Stimulated activated CD4-positive, alpha-beta T cell treated with anti-CD3 and anti-CD28 coated beads, Interleukin-4, amount 100 ng/mL, for 4 hours (primary cell): ENCODE data around the gene MPEG1.

Experiments used
- DNase-seq, 2 experiments: peaks; one replicate each; pipeline ENCODE4 v3.0.0-alpha.2; 2020

The MPEG1 gene

GRCh38 chr11:59187587-59187986 is 25.1 kb downstream of the MPEG1 start:
- no peak for DNase-seq

GRCh38 chr11:59187035-59187434 is 25.7 kb downstream of the MPEG1 start:
- DNase-seq, result no peak

DNA sequence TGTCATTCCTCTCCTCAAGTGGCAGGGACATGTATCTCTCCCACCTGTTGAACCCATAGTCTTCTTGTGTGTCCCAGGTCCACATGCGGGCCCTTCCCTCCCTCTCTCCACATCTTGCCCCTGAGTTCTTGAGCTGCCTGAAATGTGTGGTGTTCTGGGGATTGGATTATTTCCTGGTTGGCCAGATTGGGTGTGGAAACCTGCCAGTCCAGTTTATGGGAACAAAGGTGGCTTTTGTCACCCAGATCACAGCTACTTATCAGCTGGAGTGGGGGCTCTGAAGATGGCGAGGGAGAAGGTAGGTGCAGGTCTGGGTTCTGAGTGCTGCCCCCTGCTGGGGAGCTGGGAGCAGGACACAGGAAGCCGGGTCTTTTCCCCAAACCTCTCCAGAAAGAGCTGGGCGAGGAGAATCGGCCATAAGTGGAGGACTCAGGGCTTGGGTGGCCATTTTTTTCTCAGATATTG is 26.6 kb downstream of the MPEG1 start:
- DNase-seq, result peak; percentile 13 to 45

DNA sequence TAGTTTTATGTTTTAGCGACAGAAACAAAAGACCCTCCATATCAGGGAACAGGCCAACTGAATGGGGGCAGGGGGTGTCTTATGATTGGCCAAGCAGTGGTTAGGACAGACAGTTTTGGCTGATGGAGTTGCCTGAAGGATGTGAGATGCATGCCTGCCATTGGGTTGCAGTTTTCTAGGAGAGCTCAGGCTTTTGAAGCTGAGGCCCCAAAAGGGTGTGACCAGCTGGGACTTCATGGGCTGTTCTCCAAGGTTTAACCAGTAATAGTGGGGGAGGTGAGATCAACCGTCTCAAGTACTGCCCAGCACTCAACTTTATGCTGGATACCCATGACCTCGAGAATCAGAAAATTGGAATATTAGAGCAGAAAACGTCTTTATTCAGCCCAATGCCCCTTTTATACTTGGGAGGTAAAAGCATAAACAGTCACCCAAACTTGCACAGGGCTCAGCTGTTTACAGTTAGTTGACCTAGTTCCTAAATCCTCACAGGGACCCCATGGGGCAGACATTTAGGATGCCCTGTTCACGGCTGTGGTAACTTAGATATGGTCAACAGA is 27.3 kb downstream of the MPEG1 start:
- no peak for DNase-seq

DNA sequence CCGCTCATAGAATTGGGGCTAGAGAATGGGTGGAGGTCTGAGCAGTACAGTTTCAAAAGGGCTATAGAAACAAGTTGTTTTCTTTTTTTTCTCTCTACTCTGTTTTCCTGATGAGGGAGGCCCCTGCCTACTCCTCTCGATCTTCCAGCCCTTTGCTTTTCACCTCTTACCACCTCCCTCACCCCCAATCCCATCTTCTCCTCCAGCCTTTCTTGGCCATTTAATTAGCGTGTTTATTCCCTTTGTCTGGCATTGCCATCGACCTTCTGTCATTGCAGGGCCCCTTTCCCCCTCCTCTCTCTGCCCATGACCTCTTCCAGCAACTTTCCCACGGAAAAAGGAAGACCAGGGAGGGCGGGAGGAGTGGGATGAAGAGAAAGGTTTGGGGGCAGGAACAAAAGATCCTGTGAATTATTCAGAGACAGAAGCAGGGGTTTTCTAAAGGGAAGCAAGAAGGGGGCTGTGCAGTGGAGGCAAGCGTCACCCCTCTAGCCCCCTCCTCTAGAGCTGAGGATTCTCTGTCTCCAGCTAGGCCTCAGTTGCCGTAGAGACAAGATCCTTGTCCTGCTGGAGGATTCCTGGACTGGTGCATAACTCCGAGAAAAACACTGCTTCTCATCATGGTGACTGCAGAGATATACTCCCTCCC is 27.9 kb downstream of the MPEG1 start:
- DNase-seq, result no peak

DNA sequence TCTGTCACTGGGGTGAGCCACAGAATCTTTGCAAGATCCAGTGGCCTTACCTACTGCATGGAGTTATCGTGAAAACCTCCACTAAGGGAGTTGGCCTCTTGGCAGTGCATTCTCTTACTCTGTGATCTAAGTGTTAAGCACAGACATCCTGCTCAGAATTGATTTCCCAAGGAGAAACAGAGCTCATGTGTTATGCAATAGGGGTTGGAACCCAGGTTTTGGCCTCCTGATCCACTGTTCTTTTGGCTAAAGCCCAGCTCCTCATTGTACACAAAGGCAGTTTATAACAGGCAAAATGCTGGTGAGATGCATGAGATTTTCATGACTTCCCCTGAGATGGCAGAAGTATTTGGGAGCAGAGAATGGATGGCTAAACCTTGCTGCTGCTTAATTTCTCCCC is 29.0 kb downstream of the MPEG1 start:
- no peak for DNase-seq

DNA sequence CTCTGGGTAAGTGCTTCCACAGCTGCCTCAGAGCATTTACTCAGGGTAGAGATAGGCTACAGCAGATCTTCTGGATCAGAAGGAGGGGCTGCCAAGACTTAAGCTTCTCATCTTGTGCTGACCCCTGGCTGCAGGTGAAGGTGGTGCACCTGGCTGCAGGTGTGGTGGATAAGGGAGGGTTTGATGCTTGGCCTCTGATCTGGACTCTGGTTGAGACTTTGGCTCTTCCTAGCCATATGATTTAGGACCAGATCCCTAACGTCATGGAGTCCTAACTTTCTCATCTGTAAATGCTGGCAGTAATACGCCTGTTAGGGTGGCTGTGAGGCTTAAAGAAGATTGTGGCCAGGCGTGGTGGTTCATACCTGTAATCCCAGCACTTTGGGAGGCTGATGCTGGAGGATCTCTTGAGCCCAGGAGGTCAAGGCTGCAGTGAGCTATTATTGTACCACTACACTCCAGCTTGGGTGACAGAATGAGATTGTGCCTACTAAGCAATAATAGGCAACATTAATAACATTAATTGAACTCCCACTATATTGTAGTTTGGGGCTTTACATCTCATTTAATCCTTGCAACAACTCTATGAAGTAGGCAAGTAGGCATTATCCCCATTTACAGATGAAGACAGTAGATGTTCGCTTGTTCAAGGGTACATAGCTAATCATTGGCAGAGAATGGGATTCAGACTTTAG is 30.1 kb downstream of the MPEG1 start:
- DNase-seq, result no peak

GRCh38 chr11:59181746-59182456 is 30.8 kb downstream of the MPEG1 start:
- no peak for DNase-seq

- DNase-seq, result no peak
These were observed 31.8 kb downstream of the MPEG1 start for GRCh38 chr11:59180907-59181306.

DNA sequence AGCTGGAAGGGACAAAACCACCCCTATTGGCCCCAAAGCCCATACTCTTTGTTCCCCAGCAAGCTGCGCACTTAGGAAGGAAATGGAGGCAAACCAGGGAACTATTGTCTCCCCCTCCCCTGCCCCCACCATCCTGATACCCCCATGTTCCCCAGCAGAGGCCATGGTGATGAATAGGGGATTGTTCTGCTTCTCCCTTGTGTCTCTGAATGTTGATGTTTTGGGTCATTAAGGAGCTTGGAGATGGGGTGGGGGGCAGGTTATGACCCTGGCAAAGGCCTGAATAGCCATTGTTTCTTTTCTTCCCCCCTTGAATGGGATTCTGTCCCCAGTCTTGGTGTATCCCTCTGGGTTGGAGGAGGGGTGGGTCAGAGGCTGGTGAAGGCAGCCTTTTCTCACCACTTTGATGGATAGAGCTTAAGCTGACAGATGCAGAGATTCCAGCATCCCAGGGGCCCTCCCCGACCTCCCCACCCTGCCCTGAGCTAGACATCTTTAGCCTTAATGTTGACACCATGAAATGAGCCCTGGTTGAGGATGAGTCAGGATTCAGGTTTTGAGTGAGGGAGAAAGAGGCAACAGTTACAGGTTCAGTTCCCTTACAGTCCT is 32.5 kb downstream of the MPEG1 start:
- no peak for DNase-seq

- DNase-seq, result no peak
These were observed 33.6 kb downstream of the MPEG1 start for GRCh38 chr11:59179121-59179520.

- DNase-seq, result no peak
These were observed 34.3 kb downstream of the MPEG1 start for GRCh38 chr11:59178402-59178801.

DNA sequence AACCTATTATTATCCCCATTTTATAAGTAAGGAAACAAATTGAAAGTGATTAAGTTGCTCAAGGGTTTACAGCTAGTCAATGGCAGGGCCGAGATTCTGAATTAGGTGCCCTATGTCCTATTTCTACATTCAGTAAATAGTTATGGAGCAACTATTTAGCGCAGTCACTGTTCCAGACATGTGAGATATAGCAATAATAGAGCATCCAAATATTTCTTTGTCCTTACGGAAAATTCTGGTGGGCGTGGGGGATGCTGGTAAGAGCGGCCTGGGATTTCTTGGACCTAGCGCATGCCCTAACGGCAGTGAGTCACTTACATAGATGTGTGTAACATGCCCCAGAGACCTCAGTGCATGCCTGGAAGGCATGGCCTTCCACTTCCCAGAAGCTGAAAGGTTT is 36.4 kb downstream of the MPEG1 start:
- DNase-seq, result no peak

DNA sequence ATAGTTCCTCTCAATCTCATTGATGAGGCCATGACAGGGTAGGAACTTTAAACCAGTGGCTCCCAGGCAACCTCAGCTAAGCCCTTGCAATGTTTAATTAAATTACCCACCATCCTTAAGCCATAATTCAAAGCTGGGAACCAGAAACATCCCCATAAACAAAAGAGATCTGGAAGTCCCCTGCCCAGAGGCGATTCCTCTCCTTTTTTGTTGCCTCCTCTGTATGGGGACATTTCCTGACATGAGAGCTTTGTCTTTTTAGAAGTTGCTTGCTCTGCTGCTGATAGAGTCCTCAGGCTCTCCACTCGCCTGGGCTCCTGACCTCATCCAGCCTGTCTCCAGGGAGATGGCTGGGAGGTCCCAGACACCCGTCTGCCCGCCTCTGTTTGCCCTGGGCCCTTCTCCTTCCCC is 37.6 kb downstream of the MPEG1 start:
- no peak for DNase-seq

DNA sequence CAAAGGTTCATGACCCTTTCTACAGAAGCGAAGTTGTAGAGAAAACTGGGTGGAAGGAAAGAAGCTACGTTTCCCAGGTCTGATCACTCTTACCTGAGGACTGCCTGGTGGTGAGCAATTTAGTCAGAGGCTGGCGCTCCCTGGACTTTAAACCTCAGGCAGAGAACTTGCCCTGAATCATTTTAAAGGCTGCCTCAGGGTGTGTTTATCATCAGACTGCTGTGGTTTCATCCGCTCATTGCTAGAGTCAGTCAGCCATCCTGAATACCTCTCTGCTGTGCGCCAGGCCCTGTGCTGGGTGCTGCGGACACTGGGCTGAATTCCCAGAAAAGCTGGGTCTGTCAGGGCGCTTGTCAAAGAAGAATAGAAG is 38.1 kb downstream of the MPEG1 start:
- no peak for DNase-seq

- DNase-seq, result no peak
These were observed 38.6 kb downstream of the MPEG1 start for GRCh38 chr11:59173964-59174663.

GRCh38 chr11:59173080-59173963 is 39.4 kb downstream of the MPEG1 start:
- no peak for DNase-seq

GRCh38 chr11:59172345-59173079 is 40.2 kb downstream of the MPEG1 start:
- DNase-seq, result peak; percentile 12 to 22

GRCh38 chr11:59171508-59172322 is 41.0 kb downstream of the MPEG1 start, which contains the start of gene DTX4:
DTX4 (plus strand) TSS chr11:59172132; CDS start chr11:59172596, 464 bp downstream.
- DNase-seq, result peak; percentile 82 to 88

GRCh38 chr11:59164028-59164427 is 48.7 kb downstream of the MPEG1 start:
- no peak for DNase-seq
